Stimulated activated CD8-positive, alpha-beta memory T cell treated with anti-CD3 and anti-CD28 coated beads, Interleukin-4, amount 100 ng/mL, for 4 hours (primary cell): ENCODE results near the gene CCDC149.

Experiments
- DNase-seq, 2 donors: peaks; one replicate each; pipeline ENCODE4 v3.0.0-alpha.2; 2020; ENCODE audit warnings: low read depth in 2 of 2, low spot score in 1 of 2

The CCDC149 gene

GRCh38 chr4:24805566-24805965 is 107.3 kb downstream of the CCDC149 start:
- DNase-seq: no peak

GRCh38 chr4:24805067-24805466 is 107.8 kb downstream of the CCDC149 start:
- DNase-seq: no peak

GRCh38 chr4:24802648-24803047 is 110.2 kb downstream of the CCDC149 start:
- DNase-seq: no peak

DNA sequence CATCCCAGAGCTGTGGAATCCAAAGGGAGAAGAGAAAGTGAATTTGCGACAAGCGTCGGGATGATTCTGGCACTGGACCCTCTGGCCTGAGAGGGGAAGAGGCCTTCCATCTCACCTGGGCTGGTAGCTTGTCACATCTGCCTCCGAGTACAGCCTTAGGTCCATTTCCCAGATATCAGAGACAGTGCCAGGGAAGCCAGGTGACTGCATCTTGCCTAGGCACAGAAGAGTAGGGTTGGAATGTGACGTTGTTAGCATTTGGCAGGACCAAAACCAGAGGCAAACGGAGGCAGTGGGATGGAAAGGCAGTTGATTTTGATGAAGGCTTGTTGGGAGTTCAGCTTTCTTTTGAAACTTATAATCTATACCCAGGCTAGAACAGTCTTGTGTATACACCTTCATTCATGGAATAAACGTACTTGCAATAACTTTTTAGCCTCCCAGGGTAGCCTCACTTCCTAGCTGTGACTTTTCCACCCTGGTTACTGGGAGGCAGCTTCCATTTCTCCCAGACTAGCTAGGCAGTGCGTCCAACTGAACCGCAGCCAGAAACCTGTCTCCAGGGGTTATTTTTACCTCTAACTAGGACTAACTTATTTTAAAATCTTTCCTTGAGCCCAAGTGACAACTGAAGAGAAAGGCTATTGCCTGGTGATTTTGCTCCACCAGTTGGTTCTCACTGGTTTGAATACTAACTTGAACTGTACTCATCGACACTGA is 111.5 kb downstream of the CCDC149 start:
- DNase-seq: no peak

DNA sequence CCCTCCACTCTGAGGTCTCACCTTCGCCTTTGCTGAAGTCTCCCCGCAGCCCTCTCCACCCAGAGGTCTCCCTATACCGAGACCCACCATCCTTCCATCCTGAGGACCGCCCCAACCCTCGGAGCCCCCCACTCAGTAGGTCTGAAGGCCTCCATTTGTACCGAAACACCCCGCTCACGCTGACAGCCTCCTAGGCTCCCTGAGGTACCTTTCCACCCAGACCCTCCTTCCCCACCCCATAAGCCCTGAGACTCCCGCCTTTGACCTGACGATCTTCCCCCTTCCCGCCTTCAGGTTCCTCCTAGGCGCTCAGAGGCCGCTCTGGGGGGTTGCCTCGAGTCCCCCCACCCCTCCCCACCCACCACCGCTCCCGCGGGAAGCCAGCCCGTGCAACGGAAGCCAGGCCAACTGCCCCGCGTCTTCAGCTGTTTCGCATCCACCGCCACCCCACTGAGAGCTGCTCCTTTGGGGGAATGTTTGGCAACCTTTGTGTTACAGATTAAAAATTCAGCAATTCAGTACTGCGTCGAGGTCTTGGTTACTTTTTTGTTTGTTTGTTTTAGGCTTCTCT is 112.4 kb downstream of the CCDC149 start:
- DNase-seq: no peak

GRCh38 chr4:24799544-24800324 is 113.1 kb downstream of the CCDC149 start:
- DNase-seq: no peak

DNA sequence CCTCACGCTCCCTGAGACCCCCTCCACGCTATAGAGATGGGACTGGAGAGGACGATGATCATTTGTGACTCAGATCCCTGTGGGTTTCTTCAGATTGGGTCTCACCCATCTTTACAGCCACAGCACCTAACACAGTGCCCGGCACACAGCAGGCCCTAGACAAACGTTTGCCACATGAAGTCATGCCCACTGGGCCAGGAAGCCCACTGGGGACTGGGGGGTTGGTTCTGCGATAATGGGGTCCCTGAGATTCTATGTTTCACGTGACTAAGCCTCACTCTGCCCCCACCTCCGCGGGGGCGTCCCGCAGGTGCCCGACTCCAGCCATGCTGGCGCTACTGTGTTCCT is 113.7 kb downstream of the CCDC149 start:
- DNase-seq: no peak

DNA sequence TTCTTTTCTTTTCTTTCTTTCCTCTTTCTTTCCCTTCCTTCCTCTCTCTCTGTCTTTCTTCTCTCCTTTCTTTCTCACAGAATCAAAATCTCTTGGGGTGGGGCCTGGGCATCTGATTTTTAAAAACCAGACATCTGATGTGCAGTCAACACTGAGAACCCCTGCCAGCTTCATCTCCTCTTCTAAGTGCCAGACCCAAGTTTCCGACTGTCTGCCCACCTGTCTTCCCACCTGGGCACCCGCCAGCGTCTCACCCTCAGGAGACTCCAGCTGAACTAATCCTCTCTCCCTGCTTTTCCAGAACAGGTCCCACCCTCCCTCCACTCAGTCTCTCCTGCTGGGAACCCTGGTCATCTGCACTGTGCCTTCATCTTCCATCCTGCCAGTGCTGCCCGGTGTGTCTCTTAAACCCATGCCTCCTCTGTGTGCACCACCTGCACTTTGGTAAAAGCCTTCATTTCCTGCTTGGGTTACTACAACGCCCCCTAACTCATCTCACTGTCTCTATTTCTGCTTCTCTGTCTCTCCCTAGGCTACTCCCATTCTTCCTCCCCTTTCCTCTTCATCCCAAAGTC is 114.7 kb downstream of the CCDC149 start:
- no peak for DNase-seq

- no peak for DNase-seq
Measured at GRCh38 chr4:24796620-24797019, 116.2 kb downstream of the CCDC149 start.

DNA sequence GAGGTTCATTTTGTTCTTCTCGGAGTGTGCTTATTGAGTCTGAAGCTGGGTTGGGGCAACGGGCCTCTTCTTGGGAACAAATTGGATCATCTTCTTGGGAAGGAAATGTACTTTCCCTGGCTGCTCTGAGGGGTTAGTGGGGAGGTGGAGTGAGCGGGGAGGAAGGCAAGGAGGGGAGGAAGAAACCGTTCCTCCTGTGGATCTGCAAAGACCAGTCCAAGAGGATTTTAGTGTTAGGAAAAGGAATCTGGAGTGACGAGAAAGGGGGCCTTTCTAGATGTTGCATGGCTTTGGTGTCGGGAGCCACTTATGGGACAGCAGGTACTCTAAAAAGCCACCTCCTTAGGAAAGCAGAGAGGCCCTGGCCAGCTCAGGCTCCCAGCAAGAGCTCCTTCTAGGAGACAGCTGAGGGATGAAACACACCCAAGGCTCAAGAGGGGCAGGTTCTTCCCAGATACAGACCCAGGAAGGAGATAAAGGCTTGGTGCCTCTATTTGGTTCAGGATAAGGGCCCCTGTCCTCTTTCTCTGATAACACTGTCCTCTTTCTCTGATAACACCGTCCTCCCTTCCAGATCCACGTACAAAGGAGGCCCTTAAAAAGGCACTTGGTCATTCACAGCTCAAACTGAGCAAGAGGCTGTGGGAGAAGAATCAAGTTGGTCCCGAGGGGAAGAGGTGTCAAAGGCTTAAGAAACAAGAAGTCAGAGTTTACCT is 117.0 kb downstream of the CCDC149 start:
- DNase-seq: no peak

DNA sequence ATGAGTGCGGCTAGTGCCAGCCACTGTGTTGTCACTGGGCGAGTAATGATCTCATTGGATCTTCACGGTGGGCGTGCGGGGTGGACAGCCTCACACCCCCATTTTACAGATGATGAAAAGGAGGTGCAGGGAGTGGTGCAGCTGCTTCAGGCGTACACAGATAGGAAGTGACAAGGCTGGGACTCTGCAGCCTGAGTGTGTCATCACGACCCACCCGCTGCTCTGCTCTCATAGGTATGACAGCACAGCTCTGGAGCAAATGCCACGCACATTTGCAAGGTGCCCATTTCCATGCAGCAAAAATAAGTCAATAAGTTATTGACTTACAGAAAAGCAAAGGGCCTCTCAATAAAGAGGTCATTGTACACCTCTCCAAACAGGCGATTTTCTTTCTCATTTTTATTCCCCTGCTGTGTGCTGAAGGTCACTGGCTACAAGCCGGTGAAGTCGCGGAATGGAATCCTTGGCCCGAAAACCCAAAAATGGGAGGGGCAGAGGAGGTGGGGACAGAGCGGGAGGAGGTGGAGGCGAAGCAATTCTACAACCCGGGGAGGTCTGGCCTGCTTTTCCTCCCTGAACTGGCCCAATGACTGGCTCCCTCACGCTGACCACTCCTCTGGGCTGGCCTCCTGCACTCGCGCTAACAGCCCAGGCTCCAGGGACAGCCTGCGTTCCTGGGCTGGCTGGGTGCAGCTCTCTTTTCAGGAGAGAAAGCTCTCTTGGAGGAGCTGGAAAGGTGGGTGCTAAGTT is 117.8 kb downstream of the CCDC149 start, which contains the start of gene SOD3:
Gene SOD3 (plus strand): TSS at position 658 of the 750 bp plus-strand sequence. CDS start 3,949 bp downstream, outside the sequence.
- DNase-seq: no peak

- no peak for DNase-seq
Measured at GRCh38 chr4:24794480-24794879, 118.4 kb downstream of the CCDC149 start.

DNA sequence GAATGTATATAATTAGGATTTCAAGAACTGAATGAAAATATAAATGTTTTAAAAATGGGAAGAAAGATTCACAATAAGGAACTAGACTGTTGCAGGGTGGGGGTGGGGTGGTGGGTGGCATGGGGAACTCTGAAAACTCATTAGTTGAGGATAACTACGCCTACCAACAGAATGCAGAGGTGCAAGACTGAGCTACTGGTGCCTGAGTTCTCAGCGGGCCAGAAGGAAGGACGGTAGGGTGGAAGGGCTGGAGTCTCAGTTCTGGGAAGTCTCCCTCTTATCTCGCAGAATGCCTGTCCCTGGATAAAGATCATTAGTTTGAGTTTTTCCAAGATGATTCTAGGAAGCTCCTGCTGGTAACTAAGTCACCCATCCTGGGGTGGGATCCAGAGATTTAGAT is 118.8 kb downstream of the CCDC149 start:
- DNase-seq: no peak

DNA sequence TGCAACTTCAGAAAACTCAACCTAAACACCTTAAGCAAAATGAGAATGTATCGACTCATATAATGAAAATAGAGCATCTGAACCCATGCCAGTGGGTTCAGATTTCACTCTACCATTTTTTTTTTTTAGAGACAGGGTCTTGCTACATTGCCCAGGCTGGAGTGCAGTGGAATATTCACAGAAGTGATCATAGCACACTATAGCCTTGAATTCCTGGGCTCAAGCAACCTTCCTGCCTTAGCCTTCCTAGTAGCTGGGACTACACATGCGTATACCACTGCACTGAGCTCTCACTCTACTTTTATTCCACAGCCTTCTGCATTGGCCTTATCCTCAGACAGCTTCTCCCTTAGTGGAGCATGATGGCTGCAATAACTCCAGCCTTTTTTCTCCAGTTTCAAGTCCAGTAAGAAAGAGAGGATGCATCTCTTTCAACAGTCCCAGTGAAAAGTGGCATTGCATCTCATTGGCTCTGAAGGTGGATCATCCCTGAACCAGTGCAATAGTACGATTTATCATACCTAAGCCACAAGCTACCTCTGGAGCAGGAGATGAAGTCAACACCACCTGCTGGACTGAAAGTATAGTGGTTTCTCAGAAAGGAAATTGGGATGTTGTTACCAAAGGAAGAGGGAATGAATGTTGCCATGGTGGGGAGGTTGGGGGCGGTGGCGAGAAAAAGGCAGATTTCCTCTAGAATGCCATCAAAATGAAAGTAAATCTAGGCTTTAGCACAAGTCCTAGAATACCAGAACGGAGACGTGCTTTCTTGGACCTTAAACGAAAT is 119.4 kb downstream of the CCDC149 start:
- DNase-seq: no peak

- no peak for DNase-seq
Measured at GRCh38 chr4:24792552-24792951, 120.3 kb downstream of the CCDC149 start.

DNA sequence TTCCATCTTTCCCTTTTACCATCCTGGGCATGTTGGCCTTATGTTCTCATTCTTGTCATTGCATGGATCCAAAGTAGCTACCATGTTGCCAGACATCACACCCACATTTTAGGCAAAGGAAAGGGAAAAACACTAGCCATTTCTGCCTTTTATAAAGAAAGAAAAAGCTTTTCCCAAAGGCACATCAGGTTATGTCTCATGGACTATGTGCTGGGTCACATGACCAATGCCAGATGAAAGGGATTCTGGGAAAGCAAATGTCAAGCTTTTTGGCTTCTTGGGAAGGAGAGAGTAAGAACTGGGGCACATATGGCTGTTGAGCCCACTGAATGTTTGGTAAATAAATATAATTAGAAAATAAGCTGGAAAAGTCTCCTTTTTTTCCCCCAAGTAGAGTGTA is 121.8 kb downstream of the CCDC149 start:
- DNase-seq: no peak

DNA sequence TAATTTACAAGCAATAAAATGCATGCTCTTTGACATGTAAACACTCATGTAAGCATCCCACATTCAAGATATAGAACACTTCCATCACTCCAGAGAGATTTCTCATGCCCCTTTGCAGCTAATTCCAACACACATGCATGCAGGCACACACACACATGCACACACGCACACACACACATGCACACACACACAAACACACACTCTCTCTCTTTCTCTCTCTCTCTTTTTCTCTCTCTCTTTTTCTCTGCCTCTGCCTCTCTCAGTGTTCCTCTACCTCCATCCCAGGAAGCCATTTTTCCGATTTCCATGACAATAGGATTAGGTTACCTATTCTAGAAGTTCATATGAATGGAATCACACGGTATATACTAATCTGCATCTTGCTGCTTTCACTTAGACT is 129.3 kb downstream of the CCDC149 start:
- no peak for DNase-seq

GRCh38 chr4:24781999-24782745 is 130.7 kb downstream of the CCDC149 start:
- no peak for DNase-seq

DNA sequence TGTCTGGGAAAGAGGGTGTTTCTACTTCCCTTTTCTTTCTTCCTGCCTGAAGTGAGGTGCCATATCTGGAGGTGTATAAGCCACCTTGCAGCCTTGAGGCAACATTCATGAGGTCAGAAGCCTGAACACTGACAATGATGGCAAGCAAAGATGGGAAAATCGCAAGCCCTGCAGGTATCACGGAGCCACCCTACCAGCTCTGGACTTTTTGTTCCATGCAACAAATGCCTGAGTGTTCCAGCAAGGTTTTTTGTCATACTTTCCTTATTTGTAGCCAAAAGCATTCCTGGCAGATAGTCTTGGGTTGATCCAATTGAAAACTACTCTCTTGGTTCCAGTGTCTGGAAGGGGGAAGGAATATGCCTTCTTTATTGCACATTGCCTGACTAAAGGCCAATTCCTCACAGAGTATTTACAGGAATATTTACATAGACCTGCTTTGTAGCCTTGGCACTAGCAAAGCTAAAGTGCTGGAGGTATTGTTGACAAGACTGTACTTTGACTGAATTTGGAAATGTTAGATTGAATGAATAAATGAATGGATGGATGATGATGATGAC is 131.8 kb downstream of the CCDC149 start:
- no peak for DNase-seq
